Ishikawa (cell line): ENCODE data around the gene U2AF2.

Source experiments
- CEBPB ChIP-seq: IDR thresholded peaks from 2 replicates; pipeline ENCODE4 v1.6.1; 2012
- CREB1 ChIP-seq: IDR thresholded peaks from 2 replicates; pipeline ENCODE4 v1.6.1; 2012; ENCODE audit warnings: low read depth
- EGR1 ChIP-seq: IDR thresholded peaks from 2 replicates; pipeline ENCODE4 v1.6.1; 2012
- EP300 ChIP-seq: IDR thresholded peaks from 2 replicates; pipeline ENCODE4 v1.6.1; 2012; ENCODE audit warnings: borderline replicate concordance
- FOXM1 ChIP-seq: IDR thresholded peaks from 2 replicates; pipeline ENCODE4 v1.6.1; 2012; ENCODE audit warnings: low read depth, borderline replicate concordance
- MAX ChIP-seq: IDR thresholded peaks from 2 replicates; pipeline ENCODE4 v1.6.1; 2012
- NFIC ChIP-seq: IDR thresholded peaks from 2 replicates; pipeline ENCODE4 v1.6.1; 2012
- RAD21 ChIP-seq: IDR thresholded peaks from 2 replicates; pipeline ENCODE4 v1.6.1; 2012; ENCODE audit warnings: low read depth
- REST ChIP-seq: IDR thresholded peaks from 2 replicates; pipeline ENCODE4 v1.6.1; 2012; ENCODE audit warnings: low read depth, mild to moderate bottlenecking
- TAF1 ChIP-seq: IDR thresholded peaks from 2 replicates; pipeline ENCODE4 v1.6.1; 2012; ENCODE audit warnings: low read depth, mild to moderate bottlenecking
- TCF12 ChIP-seq: IDR thresholded peaks from 2 replicates; pipeline ENCODE4 v1.6.1; 2012; ENCODE audit warnings: low read depth
- TEAD4 ChIP-seq: IDR thresholded peaks from 2 replicates; pipeline ENCODE4 v1.6.1; 2012
- YY1 ChIP-seq: IDR thresholded peaks from 2 replicates; pipeline ENCODE4 v1.6.1; 2012; ENCODE audit warnings: low read depth
- ZBTB7A ChIP-seq: IDR thresholded peaks from 2 replicates; pipeline ENCODE4 v1.6.1; 2012; ENCODE audit warnings: low read depth

- no peak for TF ChIP-seq TAF1
- no peak; the same call in 1 of the 2 replicates for TF ChIP-seq MAX
- no peak for TF ChIP-seq CEBPB
- no peak for TF ChIP-seq YY1
- TF ChIP-seq RAD21: no peak
- no peak for TF ChIP-seq CREB1
- TF ChIP-seq REST: no peak
- TF ChIP-seq EP300: no peak
- peak; percentile 33; the same call in 1 of the 2 replicates for TF ChIP-seq ZBTB7A
- no peak for TF ChIP-seq NFIC
- no peak for TF ChIP-seq EGR1
- peak; percentile 67; the same call in 1 of the 2 replicates for TF ChIP-seq TCF12
- peak; percentile 9; the same call in 1 of the 2 replicates for TF ChIP-seq FOXM1
- 0 out of 2 replicates have a peak, but pooled peaks have one; percentile 26 for TF ChIP-seq TEAD4
Measured at GRCh38 chr19:55667511-55667910, 12.7 kb downstream of the U2AF2 start.
